Ishikawa (cell line): ENCODE results near the gene SCN4A.

Source experiments
- CEBPB ChIP-seq: IDR thresholded peaks from 2 replicates; pipeline ENCODE4 v1.6.1; 2012
- CREB1 ChIP-seq: IDR thresholded peaks from 2 replicates; pipeline ENCODE4 v1.6.1; 2012; ENCODE audit warnings: low read depth
- EGR1 ChIP-seq: IDR thresholded peaks from 2 replicates; pipeline ENCODE4 v1.6.1; 2012
- EP300 ChIP-seq: IDR thresholded peaks from 2 replicates; pipeline ENCODE4 v1.6.1; 2012; ENCODE audit warnings: borderline replicate concordance
- NFIC ChIP-seq: IDR thresholded peaks from 2 replicates; pipeline ENCODE4 v1.6.1; 2012
- RAD21 ChIP-seq: IDR thresholded peaks from 2 replicates; pipeline ENCODE4 v1.6.1; 2012; ENCODE audit warnings: low read depth
- REST ChIP-seq: IDR thresholded peaks from 2 replicates; pipeline ENCODE4 v1.6.1; 2012; ENCODE audit warnings: low read depth, mild to moderate bottlenecking
- TAF1 ChIP-seq: IDR thresholded peaks from 2 replicates; pipeline ENCODE4 v1.6.1; 2012; ENCODE audit warnings: low read depth, mild to moderate bottlenecking
- TCF12 ChIP-seq: IDR thresholded peaks from 2 replicates; pipeline ENCODE4 v1.6.1; 2012; ENCODE audit warnings: low read depth
- TEAD4 ChIP-seq: IDR thresholded peaks from 2 replicates; pipeline ENCODE4 v1.6.1; 2012
- ZBTB7A ChIP-seq: IDR thresholded peaks from 2 replicates; pipeline ENCODE4 v1.6.1; 2012; ENCODE audit warnings: low read depth
- TF ChIP-seq, protein P1 (sequence below): IDR thresholded peaks from 2 replicates; pipeline ENCODE4 v1.6.1; 2012

- TF ChIP-seq CEBPB (no peak), EGR1 (no peak), RAD21 (no peak), CREB1 (no peak), TEAD4 (no peak), NFIC (no peak), TCF12 (no peak), REST (no peak), ZBTB7A (no peak), EP300 (no peak), TAF1 (no peak)
- TF ChIP-seq, protein P1, sequence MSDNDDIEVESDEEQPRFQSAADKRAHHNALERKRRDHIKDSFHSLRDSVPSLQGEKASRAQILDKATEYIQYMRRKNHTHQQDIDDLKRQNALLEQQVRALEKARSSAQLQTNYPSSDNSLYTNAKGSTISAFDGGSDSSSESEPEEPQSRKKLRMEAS: no peak
These were observed 54.4 kb downstream of the SCN4A start for GRCh38 chr17:63918305-63918704.
